Lower lobe of right lung (tissue), 2 donors: ENCODE measurements around the gene NME7. TPM values are rescaled to one million over a fixed set of nuclear protein-coding genes. Genes with fewer than 3 reads are reported as not detected.

Source experiments
- ATAC-seq, 2 donors: fragments of 200-7000 bp; cut with Tn5 transposase; one replicate each; pipeline ENCODE4 v1.9.1; 2020 to 2022; ENCODE audit warnings: mild to moderate bottlenecking in 2 of 2, moderate library complexity in 2 of 2
- DNase-seq: peaks from one replicate; pipeline ENCODE4 v3.0.0-alpha.2; 2020
- H3K27ac ChIP-seq: fragments of 200-600 bp; one replicate; pipeline ENCODE4 v1.8.0; 2022
- H3K27me3 ChIP-seq: fragments of 200-600 bp; one replicate; pipeline ENCODE4 v1.8.0; 2022; ENCODE audit warnings: low read depth
- H3K36me3 ChIP-seq: fragments of 200-600 bp; one replicate; pipeline ENCODE4 v1.8.0; 2022; ENCODE audit warnings: mild to moderate bottlenecking
- H3K4me1 ChIP-seq: fragments of 200-600 bp; one replicate; pipeline ENCODE4 v1.8.0; 2022
- H3K4me3 ChIP-seq: fragments of 200-600 bp; one replicate; pipeline ENCODE4 v1.8.0; 2022; ENCODE audit warnings: mild to moderate bottlenecking
- H3K9me3 ChIP-seq: fragments of 200-600 bp; one replicate; pipeline ENCODE4 v1.8.0; 2022
- CTCF ChIP-seq: fragments of 200-600 bp; IDR thresholded peaks from one replicate; pipeline ENCODE4 v1.8.0; 2022; ENCODE audit warnings: antibody characterized with exemption, mild to moderate bottlenecking
- intact Hi-C: fragments of 100-400 bp; cut with DNase I; formaldehyde crosslinking; loops from one replicate; pipeline ENCODE4 v1.11.0; 2022
- total RNA-seq: library from RNA; stranded (reverse); fragmentation: NEBNext Ultra II Directional; extraction: Animal tissue kit (Norgen Biotek cat#: 25700); gene quantifications from one replicate; pipeline ENCODE4 v1.2.1, GENCODE V29; 2021
- donor health status: DM: no; HTN: yes; CAD: no; lungs with severe emphysema.

The NME7 gene
- total RNA-seq, 1 donor from 2014 or later, result 17.3 TPM

- peaks cover 11% of the 10 kb centered on the region for H3K4me1 ChIP-seq
- H3K27ac ChIP-seq, result no peak overlapping the region
- DNase-seq (no peak), ATAC-seq (peak in 1 of 2 donors; percentile 47)
- no peak for TF ChIP-seq CTCF
- intact Hi-C loops, result no loop called here
- H3K4me3 ChIP-seq, result no peak overlapping the region
- H3K27me3 ChIP-seq, result no peaks in the 10 kb centered on the region
- H3K9me3 ChIP-seq, result no peaks in the 10 kb centered on the region
- H3K36me3 ChIP-seq, result no peaks in the 10 kb centered on the region
These were observed 96.5 kb downstream of the NME7 start for GRCh38 chr1:169271098-169271497.

- intact Hi-C loops, result no loop called here
- ATAC-seq, result no peak
These were observed 101.5 kb downstream of the NME7 start for GRCh38 chr1:169266133-169266532.

GRCh38 chr1:169263059-169263458, 104.5 kb downstream of the NME7 start:
- Histone ChIP-seq H3K4me3 (no peak overlapping the region), H3K4me1 (no peaks in the 10 kb centered on the region), H3K36me3 (no peaks in the 10 kb centered on the region), H3K27ac (no peak overlapping the region), H3K9me3 (no peaks in the 10 kb centered on the region), H3K27me3 (no peaks in the 10 kb centered on the region)
- intact Hi-C loops, result no loop called here
- DNase-seq (no peak), ATAC-seq (no peak)
- TF ChIP-seq CTCF, result no peak

More at GRCh38 chr1:169266133-169266532, 101.5 kb downstream of the NME7 start:
- no peaks in the 10 kb centered on the region for H3K36me3 ChIP-seq
- H3K27me3 ChIP-seq, result no peaks in the 10 kb centered on the region
- H3K4me1 ChIP-seq, result peaks cover 4% of the 10 kb centered on the region
- no peak overlapping the region for H3K27ac ChIP-seq
- TF ChIP-seq CTCF, result no peak
- H3K9me3 ChIP-seq, result no peaks in the 10 kb centered on the region
- no peak for DNase-seq
- no peak overlapping the region for H3K4me3 ChIP-seq

DNA sequence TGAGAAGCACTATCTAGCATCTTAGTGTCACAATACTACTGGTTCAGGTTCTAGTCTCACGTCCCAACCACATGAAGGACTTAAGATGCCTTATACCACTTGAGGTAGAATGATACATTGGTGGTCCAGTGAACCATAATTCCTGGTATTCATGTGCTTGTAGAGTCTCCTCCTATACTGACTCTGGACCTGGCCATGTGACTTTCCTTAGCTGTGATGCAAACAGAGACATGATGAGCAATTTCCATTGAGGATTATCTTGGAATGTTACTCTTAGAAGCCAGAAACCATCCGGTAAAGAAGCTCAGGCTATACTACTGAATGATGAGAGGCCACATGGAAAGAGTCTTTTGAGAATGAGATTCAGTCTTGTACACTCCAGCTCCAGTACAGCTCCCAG, 105.7 kb downstream of the NME7 start:
- Histone ChIP-seq H3K27ac (no peak overlapping the region), H3K27me3 (no peaks in the 10 kb centered on the region), H3K4me1 (no peaks in the 10 kb centered on the region), H3K9me3 (peaks cover 3% of the 10 kb centered on the region), H3K36me3 (no peaks in the 10 kb centered on the region), H3K4me3 (no peak overlapping the region)
- DNase-seq (no peak), ATAC-seq (no peak)
- intact Hi-C loops, result no loop called here
- no peak for TF ChIP-seq CTCF

GRCh38 chr1:169260478-169261151, 107.0 kb downstream of the NME7 start:
- no peaks in the 10 kb centered on the region for H3K36me3 ChIP-seq
- H3K9me3 ChIP-seq, result peaks cover 3% of the 10 kb centered on the region
- intact Hi-C loops, result no loop called here

More at GRCh38 chr1:169260478-169261151, 107.0 kb downstream of the NME7 start:
- no peak overlapping the region for H3K27ac ChIP-seq
- DNase-seq (no peak), ATAC-seq (peak in 1 of 2 donors; percentile 39)
- H3K4me3 ChIP-seq, result no peak overlapping the region
- no peaks in the 10 kb centered on the region for H3K4me1 ChIP-seq
- no peak for TF ChIP-seq CTCF
- no peaks in the 10 kb centered on the region for H3K27me3 ChIP-seq
